ENCODE data around the gene ACBD6.

The ACBD6 gene

DNA sequence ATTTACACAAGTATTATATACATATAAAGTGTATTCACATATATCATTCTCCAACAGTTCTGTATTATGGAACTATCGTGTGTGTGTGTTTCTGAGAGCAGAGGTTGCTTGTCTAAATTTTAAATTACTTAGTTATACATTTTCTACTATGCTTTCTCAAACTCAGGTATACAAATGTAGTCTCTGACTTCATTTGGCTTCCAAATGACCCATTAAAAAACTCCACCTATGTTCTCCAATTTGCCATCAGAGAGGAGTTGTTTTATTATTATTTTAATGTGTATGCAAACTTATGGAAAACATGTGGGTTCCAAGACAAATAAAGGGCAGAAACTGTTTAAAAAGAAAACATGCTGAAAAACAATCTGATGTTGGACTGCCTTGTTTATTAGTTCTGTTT is 131.8 kb downstream of the ACBD6 start:
- DNase-seq (ENCODE audit: low read depth in 2 of 2) = no peak

DNA sequence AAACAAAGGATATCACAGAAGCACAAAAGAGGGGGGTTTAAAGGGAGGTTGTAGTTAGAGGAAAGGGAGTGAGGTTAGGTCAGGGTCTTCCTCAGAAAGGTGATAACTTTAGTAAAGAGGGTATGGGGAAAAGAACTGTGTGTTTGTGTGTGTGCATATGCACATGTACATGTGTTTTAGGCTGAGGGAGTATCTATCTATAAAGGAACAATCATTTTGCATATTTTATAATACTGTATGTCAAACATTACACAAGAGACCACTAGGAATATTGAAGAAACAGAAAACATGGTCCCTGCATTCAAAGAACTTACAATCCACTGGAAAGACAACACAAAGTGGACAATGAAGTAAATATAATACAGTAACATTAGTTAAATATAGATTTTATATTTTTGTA is 132.2 kb downstream of the ACBD6 start:
- no peak for DNase-seq (ENCODE audit: low read depth in 2 of 2)

GRCh38 chr1:180369061-180369460 is 133.3 kb downstream of the ACBD6 start:
- DNase-seq (ENCODE audit: low read depth in 2 of 2) = no peak

DNA sequence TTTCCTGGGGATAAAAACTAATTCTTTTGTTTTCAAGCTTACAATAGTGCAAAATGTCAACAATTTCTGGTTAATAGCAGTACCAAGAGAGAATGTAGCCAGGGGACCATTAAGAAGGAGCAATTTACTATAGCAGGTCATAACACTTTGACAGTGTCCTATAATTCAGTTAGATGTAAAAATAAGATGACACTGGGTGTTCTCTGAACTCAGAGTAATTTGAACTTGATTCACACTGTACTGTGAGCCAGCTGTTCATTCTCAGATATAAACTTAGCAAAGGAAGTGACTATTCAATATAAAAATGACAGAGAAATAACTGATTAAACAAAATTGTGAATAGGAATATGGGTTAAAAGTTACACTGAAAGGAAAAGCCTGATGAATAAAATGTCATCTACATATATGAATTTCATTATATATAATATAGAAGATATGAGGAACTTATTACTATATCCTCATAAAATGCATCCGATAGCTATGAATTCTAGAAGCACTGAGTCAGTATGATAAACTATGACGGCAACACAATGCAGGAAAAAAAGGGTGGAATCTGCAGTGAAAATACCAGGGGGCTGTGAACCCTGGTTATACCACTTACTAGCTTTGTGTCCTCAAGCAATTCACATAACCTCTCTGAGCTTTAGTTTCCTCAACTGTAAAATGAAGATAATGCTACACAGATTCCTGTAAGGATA is 135.9 kb downstream of the ACBD6 start:
- no peak for DNase-seq (ENCODE audit: low read depth in 2 of 2)

GRCh38 chr1:180365039-180365438 is 137.3 kb downstream of the ACBD6 start:
- no peak for DNase-seq (ENCODE audit: low read depth in 2 of 2)

GRCh38 chr1:180363246-180363995 is 139.0 kb downstream of the ACBD6 start:
- DNase-seq (ENCODE audit: low read depth in 2 of 2) = no peak

DNA sequence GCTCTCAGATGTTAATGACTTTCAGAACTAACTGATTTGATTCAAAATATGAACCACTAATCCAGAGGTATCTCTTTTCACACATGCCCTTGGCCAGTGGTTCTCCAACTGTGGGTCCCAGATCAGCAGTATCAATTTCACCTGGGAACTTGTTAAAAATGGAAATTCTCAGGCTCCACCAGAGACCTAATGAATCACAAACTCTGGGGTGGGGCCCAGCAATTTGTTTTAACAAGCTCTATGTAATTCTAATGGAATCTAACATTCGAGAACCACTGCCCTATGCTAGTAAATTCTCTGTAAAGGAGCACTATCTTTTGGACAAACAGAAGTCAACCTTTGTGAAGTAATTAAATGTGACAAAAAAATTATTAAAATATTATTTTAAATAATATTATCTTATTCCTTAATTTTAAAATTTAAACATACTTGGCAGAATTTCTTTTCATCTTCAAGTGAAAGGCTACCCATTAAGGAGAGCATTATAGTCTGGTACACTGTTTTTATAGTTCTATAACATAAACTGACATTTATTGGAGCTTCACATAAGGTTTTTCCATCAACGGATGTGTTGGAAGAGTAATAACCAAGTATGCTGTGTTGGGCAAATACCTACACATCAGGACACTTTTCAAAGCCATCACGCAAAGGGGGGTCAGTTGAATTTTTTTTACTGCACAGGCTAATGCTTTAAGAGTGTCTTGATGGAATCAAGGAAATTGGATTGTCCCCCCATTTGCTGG is 141.9 kb downstream of the ACBD6 start:
- DNase-seq (ENCODE audit: low read depth in 2 of 2) = no peak

- DNase-seq (ENCODE audit: low read depth in 2 of 2) = no peak
Measured at GRCh38 chr1:180358649-180359048, 143.7 kb downstream of the ACBD6 start.

- no peak for DNase-seq (ENCODE audit: low read depth in 2 of 2)
Measured at GRCh38 chr1:180353945-180354344, 148.4 kb downstream of the ACBD6 start.

GRCh38 chr1:180352588-180352987 is 149.8 kb downstream of the ACBD6 start:
- DNase-seq (ENCODE audit: low read depth in 2 of 2) = no peak

DNA sequence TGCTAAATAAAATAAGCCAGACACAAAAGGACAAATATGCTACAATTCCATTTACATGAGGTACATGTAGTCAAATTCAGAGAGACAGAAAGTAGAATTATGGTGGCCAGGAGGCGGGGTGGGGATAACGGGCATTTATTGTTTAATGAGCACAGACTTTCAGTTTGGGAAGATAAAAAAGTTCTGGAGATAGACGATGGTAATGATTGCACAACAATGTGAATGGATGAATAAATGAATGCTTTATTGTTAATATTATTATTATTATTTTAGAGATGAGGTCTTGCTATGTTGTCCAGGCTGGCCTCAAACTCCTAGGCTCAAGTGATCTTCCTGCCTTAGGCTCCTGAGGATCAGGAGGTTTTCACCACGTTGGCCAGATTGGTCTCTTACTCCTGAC is 150.4 kb downstream of the ACBD6 start:
- no peak for DNase-seq (ENCODE audit: low read depth in 2 of 2)

GRCh38 chr1:180345148-180345547 is 157.2 kb downstream of the ACBD6 start:
- no peak for DNase-seq (ENCODE audit: low read depth in 2 of 2)

DNA sequence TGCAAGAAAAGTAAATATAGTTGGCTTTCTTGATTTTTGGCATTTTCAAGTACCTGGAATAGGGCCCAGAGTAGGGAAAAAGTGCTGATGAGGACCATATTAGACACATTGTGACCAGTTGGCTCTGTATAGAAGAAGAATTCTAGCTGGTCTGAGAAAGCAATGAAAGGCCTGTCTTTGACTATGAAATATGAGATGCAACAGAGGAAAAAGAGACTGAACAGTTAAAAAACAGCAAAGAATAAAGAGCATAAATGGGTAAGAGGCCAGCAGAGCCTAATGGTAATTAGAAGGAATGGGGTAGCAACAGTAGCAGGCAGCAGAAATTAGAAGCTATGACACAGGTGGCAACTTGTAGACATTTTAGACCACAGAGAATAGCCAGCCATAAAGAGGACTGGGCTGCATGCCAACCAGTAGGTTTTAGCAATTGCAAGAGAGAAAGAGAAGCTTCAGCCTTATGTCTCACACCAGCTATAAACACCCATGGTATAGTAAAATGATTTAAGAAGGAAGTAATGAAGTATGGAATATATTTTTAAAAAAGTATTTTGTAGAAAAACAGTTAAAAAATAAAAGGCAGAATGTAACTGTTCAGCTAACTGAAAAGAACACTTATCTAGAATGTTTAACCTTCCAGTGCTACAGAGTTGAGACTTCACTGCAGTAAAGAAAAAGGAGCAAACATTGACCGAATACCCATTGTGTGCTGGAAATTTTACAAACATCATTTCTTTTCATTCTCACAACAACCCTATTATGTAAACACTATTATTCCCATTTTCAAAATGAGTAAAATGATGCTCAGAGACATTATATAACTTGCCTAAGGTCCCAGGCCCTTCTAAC is 158.2 kb downstream of the ACBD6 start:
- DNase-seq (ENCODE audit: low read depth in 2 of 2) = no peak

GRCh38 chr1:180327089-180327488 is 175.3 kb downstream of the ACBD6 start:
- no peak for DNase-seq (ENCODE audit: low read depth in 2 of 2)

DNA sequence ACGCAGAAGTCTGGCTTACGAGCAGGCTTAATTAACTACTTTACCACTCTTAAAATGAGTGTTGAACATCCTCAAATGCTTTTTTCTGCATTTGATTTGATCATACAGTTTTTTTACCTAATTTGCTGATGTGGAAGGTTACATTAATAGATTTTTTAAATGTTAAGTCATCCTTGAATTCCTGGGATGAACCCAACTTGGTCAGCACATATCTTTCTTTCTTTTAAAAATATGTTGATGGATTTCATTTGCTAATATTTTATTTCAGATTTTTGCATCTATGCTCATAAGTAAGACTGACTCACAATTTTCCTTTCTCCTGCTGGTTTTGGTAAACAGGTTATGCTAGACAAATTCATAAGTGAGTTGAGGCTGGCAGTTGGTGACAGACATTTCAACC is 189.5 kb downstream of the ACBD6 start:
- DNase-seq (ENCODE audit: low read depth in 2 of 2) = no peak

GRCh38 chr1:180311011-180311730 is 191.2 kb downstream of the ACBD6 start:
- DNase-seq (ENCODE audit: low read depth in 2 of 2) = no peak

DNA sequence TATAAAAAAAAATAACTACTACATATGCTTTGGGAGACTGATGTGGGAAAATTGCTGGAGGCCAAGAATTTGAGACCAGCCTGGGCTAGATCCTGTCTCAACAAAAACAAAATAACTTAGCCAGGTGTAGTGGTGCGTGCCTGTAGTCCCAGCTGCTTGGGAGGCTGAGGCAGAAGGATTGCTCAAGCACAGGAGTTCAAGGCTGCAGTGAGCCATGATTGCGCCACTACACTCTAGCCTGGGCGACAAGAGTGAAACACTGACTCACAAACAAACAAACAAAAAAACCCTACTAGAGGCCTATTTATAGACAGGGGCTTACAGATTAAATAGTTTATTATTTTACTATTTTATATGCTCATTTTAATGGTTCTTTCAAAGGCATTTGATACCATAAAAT is 192.3 kb downstream of the ACBD6 start:
- DNase-seq (ENCODE audit: low read depth in 2 of 2) = no peak

DNA sequence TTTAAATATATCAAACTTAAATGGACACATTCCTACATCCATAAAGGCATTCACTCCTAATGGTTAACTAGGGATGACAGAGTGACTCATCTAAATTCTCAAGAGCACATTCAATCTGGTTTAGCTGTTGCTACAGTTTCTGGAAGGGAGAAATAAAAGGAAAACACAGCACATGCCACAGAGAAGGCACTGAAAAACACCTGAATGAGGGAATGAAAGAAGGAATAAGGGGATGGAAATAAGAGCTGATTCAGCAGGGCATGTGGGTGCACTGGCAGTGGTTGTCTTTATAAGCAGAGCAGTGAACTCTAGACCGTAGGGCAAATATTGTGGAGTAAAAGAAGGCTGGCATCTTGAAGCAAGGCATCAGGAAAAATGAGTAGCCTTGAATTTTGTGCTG is 193.0 kb downstream of the ACBD6 start:
- DNase-seq (ENCODE audit: low read depth in 2 of 2) = no peak

DNA sequence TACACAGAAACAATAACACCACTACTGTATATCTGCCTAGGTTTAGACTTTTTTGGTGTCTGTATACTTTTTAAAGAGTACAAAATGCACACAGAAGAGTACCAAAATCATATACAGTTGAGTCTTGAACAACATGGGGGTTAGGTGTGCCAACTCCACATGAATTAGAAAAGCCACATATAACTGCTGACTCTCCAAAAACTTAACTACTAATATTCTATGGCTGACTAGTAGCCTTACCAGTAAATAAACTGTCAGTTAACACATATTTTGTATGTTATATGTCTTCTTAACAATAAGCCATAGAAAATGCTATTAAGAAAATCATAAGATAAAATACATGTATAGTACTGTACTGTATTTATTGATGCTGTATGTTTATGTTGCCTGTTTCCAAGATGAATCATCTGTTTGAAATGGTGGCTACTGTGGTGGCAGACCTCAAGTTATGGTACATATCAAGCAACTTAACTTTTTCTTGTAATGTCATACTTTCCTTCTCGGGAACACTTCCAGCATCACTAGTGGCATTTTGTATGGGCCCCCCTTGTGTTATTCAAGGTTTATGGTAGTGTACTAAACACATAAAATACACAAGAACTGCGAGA is 201.1 kb downstream of the ACBD6 start:
- DNase-seq (ENCODE audit: low read depth in 2 of 2) = no peak

DNA sequence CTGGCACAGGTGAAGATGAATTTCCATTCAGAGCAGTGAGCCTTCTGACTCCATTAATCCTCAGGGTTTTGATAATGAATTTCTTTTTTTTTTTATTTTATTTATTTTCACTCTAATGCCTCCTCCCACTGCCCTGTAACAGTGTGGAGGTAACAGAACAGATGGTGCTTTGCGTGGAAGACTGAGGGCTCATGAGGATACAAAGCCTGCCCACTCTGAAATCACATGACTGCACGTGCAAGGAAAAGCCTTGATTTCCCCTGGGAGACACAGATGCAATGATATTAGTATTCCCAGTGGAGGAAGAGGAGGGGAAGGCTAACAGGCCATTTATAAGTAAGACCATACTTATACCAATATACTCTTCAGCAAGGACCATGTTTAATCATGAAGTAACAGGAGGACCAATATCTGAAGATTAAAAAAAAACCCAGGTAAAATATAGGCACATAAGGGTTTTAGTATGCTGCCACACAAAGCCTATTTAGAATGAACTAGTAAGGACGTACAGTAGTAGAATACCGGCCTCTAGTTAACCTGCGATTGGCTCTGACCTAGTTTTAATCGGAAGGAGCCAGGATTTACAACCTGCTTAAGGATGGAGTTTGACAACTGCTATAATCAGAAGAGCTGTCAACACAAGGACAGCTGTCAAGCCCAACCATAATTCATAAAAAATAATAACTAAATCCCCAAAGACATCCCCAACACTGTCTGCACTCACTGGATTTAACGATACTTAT is 202.7 kb downstream of the ACBD6 start:
- DNase-seq (ENCODE audit: low read depth in 2 of 2) = no peak

Data from stimulated activated CD8-positive, alpha-beta memory T cell treated with anti-CD3 and anti-CD28 coated beads, Interleukin-15, amount 100 ng/mL, for 48 hours (primary cell).